Cerebellar nuclear complex (tissue), 1 donor: ENCODE data around the gene ARMC3.
A peak's percentile ranks its signal among the peaks of the same experiment; 100 is the strongest.

ENCODE experiments used
- DNase-seq, 2 experiments: peaks; one replicate each; lab custom pipeline; 2025; lab: John Stamatoyannopoulos, UW

The ARMC3 gene

DNA sequence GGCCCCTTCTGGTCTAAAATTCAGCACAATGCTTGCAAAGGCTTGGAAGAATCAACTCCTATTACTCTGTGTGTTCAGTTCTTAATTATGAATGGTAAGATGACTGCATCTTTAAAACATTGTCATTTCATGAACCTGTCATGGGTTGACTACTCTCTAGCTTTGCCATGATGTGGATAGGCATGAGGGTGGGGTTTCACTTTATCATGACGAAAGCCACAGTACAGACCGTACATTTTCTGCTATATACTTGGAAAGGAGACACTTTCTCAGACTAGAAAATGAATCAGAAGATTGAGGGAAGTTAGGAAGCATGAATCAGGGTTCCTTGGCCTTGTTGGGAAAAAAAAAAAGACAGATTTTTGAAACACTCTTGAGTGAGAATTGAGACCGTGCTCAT, 147.8 kb downstream of the ARMC3 start:
- DNase-seq = no peak

DNA sequence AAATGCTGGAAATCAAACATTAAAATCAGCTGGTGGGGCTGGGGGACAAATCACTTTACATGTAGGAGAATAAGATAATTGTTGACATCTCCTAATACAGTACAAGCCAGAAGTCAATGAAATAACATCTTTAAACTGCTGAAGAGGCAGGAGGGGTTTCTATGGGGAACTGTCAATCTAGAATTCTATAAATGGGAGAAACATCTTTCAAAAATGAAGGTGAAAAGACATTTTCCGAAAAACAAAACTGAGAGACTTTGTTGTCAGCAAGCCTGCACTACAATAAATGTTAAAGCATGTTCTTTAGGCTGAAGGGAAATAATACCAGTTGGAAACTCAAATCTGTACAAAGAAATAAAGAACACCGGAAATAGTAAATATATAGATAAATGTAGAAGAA, 150.3 kb downstream of the ARMC3 start:
- no peak for DNase-seq

DNA sequence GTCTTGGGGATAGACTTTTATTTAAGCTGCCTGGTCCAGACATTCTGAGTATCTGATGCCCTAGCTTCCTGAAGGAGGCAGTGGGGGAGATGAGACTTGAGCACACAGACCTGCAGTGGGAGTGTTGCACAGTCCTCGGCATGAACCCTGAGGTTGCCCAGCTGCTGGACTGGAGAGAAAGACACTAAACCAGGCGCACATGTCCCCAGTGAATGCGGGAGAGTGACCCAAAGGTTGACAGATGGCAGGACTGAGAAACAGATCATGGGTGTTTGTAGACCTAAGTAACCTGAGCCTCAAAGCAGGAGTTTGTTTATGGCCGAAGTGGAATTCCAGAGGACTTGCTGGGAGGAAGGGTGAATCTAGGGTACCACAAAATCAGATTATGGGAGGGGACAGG, 151.8 kb downstream of the ARMC3 start:
- DNase-seq = no peak

- no peak for DNase-seq
These were observed 152.4 kb downstream of the ARMC3 start for GRCh38 chr10:23080262-23080661.

DNA sequence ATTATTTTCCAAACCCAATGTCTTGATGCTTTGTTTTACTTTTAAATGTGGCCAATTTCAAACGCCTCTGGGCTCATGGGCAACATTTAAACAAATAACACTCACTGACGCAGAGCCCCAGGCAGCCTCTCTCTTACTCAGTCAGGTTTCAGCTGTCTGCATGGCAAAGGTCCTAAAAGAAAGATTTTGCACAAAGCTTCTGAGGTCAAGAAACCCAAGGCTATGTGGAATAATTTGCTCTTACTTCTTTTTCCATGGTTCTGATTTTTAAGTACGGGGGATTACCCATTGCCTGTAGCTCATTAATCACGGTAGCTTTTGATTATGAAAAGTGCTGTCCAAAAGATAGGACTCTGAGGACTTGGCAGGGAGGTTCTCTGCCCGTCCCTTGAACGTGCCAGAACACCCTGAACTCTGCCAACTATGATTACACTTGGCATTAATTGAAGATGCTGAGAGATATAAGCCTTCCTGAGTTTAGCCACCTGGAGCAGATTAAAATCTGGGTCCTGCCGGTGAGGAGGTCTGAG, 153.4 kb downstream of the ARMC3 start:
- DNase-seq = peak; percentile 24 to 34

DNA sequence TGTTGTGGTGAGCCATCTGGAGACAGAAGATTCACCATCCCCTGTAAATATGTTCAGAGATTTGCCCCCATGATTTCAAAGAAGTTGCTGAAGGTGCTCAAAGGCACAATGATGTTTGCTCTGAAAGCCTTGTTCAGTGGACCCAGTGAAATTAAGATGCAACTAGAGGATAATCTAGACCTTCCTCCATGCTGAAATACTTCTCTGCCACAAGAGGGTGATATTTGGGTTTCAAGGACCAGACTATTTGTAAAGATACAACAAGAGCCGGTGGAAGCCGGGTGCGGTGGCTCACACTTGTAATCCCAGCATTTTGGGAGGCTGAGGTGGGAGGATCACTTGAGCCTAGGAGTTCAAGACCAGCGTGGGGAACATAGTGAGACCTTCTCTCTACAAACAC, 154.0 kb downstream of the ARMC3 start:
- no peak for DNase-seq
